ENCODE data around the gene ANGPTL3.
"Not testable (repeated sequence)": the region's sequence is repeated elsewhere in the genome, so short reads cannot be mapped to it uniquely, and the experiment has no call there.

Gene ANGPTL3, protein sequence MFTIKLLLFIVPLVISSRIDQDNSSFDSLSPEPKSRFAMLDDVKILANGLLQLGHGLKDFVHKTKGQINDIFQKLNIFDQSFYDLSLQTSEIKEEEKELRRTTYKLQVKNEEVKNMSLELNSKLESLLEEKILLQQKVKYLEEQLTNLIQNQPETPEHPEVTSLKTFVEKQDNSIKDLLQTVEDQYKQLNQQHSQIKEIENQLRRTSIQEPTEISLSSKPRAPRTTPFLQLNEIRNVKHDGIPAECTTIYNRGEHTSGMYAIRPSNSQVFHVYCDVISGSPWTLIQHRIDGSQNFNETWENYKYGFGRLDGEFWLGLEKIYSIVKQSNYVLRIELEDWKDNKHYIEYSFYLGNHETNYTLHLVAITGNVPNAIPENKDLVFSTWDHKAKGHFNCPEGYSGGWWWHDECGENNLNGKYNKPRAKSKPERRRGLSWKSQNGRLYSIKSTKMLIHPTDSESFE

DNA sequence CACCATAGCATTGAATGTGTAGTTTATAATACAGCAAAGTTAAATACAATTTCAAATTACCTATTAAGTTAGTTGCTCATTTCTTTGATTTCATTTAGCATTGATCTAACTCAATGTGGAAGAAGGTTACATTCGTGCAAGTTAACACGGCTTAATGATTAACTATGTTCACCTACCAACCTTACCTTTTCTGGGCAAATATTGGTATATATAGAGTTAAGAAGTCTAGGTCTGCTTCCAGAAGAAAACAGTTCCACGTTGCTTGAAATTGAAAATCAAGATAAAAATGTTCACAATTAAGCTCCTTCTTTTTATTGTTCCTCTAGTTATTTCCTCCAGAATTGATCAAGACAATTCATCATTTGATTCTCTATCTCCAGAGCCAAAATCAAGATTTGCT, at the start of gene ANGPTL3:
Gene ANGPTL3 (plus strand): TSS at position 240 of the 400 bp plus-strand sequence. CDS start 47 bp downstream, at position 287.
- H3K4me3 ChIP-seq (ENCODE audit: low read depth in 1 of 2, low read length in 2 of 2) = no peak within 1 kb of the TSS
- H3K9me3 ChIP-seq (ENCODE audit: control insufficient read depth in 1 of 2, low read length in 2 of 2) = no peaks in the 10 kb centered on the region
- H3K36me3 ChIP-seq (ENCODE audit: control insufficient read depth in 1 of 2, insufficient read depth in 2 of 2, low read length in 2 of 2) = peaks cover 0 to 3% of the 10 kb centered on the region in 2 donors

DNA sequence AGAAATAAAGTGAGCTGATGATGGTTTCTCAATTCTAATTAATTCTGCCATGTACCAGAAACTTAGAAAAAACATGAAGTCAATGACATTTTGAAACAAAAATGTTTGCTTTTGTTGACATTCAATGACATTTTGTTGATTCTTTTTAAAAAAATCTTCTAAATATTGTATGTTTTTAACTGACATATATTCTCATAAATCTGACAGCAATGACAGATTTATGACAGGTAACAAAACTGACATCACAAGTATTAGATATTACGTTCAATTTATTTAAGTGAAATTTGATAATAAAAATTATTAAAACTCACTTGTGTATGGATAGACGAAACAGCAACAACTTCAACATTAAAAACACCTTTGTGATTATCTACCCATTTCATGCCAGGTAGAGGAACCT, 36.0 kb upstream of the ANGPTL3 start:
- H3K36me3 ChIP-seq (ENCODE audit: control insufficient read depth in 1 of 2, insufficient read depth in 2 of 2, low read length in 2 of 2) = no peaks in the 10 kb centered on the region

More for the DNA sequence above, at the start of gene ANGPTL3:
- Histone ChIP-seq H3K27me3 (ENCODE audit: low read depth, low read length) (no peaks in the 10 kb centered on the region), H3K27ac (ENCODE audit: low read length) (no peak within 1 kb of the TSS), H3K4me1 (ENCODE audit: control insufficient read depth in 1 of 2, insufficient read depth in 2 of 2, low read length in 2 of 2) (no peaks in the 10 kb centered on the region)

DNA sequence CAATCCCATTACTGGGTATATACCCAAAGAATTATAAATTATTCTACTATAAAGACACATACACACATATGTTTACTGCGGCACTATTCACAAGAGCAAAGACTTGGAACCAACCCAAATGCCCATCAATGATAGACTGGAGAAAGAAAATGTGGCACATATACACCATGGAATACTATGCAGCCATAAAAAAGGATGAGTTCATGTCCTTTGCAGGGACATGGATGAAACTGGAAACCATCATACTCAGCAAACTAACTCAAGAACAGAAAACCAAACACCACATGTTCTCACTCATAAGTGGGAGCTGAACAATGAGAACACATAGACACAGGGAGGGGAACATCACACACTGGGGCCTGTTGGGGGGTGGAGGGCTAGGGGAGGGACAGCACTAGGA, 30.1 kb upstream of the ANGPTL3 start:
- H3K27ac ChIP-seq (ENCODE audit: low read length); H3K27me3 ChIP-seq (ENCODE audit: low read depth, low read length); H3K4me1 ChIP-seq (ENCODE audit: control insufficient read depth in 1 of 2, insufficient read depth in 2 of 2, low read length in 2 of 2); H3K9me3 ChIP-seq (ENCODE audit: control insufficient read depth in 1 of 2, low read length in 2 of 2); H3K4me3 ChIP-seq (ENCODE audit: low read depth in 1 of 2, low read length in 2 of 2); H3K36me3 ChIP-seq (ENCODE audit: control insufficient read depth in 1 of 2, insufficient read depth in 2 of 2, low read length in 2 of 2): not testable (repeated sequence)

More for the DNA sequence above, 36.0 kb upstream of the ANGPTL3 start:
- Histone ChIP-seq H3K9me3 (ENCODE audit: control insufficient read depth in 1 of 2, low read length in 2 of 2) (no peaks in the 10 kb centered on the region), H3K4me1 (ENCODE audit: control insufficient read depth in 1 of 2, insufficient read depth in 2 of 2, low read length in 2 of 2) (no peaks in the 10 kb centered on the region), H3K27ac (ENCODE audit: low read length) (no peak overlapping the region), H3K27me3 (ENCODE audit: low read depth, low read length) (no peaks in the 10 kb centered on the region), H3K4me3 (ENCODE audit: low read depth in 1 of 2, low read length in 2 of 2) (no peak overlapping the region)

DNA sequence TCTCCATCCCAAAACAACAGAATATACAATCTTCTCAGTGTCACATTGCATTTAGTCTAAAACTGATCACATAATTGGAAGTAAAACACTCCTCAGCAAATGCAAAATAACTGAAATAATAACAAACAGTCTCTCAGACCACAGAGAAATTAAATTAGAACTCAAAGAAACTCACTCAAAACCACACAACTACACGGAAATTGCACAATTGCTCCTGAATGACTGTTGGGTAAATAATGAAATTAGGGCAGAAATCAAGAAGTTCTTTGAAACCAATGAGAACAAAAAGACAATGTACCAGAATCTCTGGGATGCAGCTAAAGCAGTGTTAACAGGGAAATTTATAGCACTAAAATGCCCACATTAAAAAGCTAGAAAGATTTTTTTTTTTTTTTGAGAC, 29.4 kb upstream of the ANGPTL3 start:
- H3K27ac ChIP-seq (ENCODE audit: low read length); H3K4me3 ChIP-seq (ENCODE audit: low read depth in 1 of 2, low read length in 2 of 2); H3K9me3 ChIP-seq (ENCODE audit: control insufficient read depth in 1 of 2, low read length in 2 of 2); H3K4me1 ChIP-seq (ENCODE audit: control insufficient read depth in 1 of 2, insufficient read depth in 2 of 2, low read length in 2 of 2); H3K27me3 ChIP-seq (ENCODE audit: low read depth, low read length): not testable (repeated sequence)
- peaks cover 9 to 13% of the 10 kb centered on the region in 2 donors for H3K36me3 ChIP-seq (ENCODE audit: control insufficient read depth in 1 of 2, insufficient read depth in 2 of 2, low read length in 2 of 2)

DNA sequence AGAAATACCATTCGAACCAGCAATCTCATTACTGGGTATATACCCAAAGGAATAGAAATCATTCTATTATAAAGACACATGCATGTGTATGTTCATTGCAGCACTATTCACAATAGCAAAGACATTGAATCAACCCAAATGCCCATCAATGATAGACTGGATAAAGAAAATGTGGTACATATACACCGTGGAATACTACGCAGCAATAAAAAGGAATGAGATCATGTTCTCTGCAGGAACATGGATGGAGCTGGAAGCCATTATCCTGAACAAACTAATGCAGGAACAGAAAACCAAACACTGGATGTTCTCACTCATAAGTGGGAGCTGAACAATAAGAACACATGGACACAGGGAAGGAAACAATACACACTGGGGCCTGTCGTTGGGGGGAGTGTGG, 25.8 kb upstream of the ANGPTL3 start:
- H3K9me3 ChIP-seq (ENCODE audit: control insufficient read depth in 1 of 2, low read length in 2 of 2); H3K4me1 ChIP-seq (ENCODE audit: control insufficient read depth in 1 of 2, insufficient read depth in 2 of 2, low read length in 2 of 2); H3K27ac ChIP-seq (ENCODE audit: low read length); H3K4me3 ChIP-seq (ENCODE audit: low read depth in 1 of 2, low read length in 2 of 2); H3K27me3 ChIP-seq (ENCODE audit: low read depth, low read length): not testable (repeated sequence)
- H3K36me3 ChIP-seq (ENCODE audit: control insufficient read depth in 1 of 2, insufficient read depth in 2 of 2, low read length in 2 of 2) = peaks cover 18 to 25% of the 10 kb centered on the region in 2 donors

DNA sequence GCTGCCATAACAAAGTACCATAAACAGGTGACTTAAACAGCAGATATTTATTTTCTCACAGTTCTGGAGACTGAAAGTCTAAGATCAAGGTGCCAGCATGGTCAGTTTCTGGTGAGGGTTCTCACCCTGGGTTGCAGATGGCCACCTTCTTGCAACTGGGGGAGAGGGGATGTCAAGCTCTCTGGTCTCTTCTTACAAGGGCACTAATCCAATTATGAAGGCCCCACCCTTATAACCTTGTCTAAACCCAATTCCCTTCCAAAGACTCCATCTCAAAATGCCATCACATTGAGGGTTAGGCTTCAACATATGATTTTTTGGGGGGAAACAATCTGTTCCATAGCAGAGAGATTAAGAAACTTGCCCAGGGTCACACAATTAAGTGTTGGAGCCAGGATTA, 24.8 kb upstream of the ANGPTL3 start:
- Histone ChIP-seq H3K36me3 (ENCODE audit: control insufficient read depth in 1 of 2, insufficient read depth in 2 of 2, low read length in 2 of 2) (peaks cover 18 to 25% of the 10 kb centered on the region in 2 donors), H3K9me3 (ENCODE audit: control insufficient read depth in 1 of 2, low read length in 2 of 2) (peaks cover 0 to under 1% of the 10 kb centered on the region in 2 donors), H3K4me3 (ENCODE audit: low read depth in 1 of 2, low read length in 2 of 2) (no peak overlapping the region), H3K27ac (ENCODE audit: low read length) (no peak overlapping the region), H3K27me3 (ENCODE audit: low read depth, low read length) (no peaks in the 10 kb centered on the region), H3K4me1 (ENCODE audit: control insufficient read depth in 1 of 2, insufficient read depth in 2 of 2, low read length in 2 of 2) (no peaks in the 10 kb centered on the region)

DNA sequence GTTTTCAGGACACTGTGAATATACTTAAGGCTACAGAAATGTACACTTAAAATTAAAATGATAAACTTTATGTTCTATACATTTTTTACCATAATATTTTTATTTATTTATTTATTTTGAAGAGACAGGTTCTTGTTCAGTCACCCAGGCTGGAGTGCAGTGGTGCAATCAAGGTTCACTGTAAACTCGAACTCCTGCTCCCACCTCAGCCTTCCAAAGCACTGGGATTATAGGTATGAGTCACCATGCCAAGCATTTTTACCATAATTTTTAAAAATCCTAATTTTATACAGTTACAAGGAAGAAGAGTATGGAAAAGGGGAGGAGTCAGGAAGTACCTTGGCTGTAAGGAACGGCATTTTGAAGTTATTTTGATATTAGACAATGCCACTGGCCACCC, 23.6 kb upstream of the ANGPTL3 start:
- H3K4me3 ChIP-seq (ENCODE audit: low read depth in 1 of 2, low read length in 2 of 2) = no peak overlapping the region
- H3K27ac ChIP-seq (ENCODE audit: low read length) = no peak overlapping the region
- no peaks in the 10 kb centered on the region for H3K4me1 ChIP-seq (ENCODE audit: control insufficient read depth in 1 of 2, insufficient read depth in 2 of 2, low read length in 2 of 2)
- peaks cover 18 to 29% of the 10 kb centered on the region in 2 donors for H3K36me3 ChIP-seq (ENCODE audit: control insufficient read depth in 1 of 2, insufficient read depth in 2 of 2, low read length in 2 of 2)
- no peaks in the 10 kb centered on the region for H3K9me3 ChIP-seq (ENCODE audit: control insufficient read depth in 1 of 2, low read length in 2 of 2)
- H3K27me3 ChIP-seq (ENCODE audit: low read depth, low read length) = no peaks in the 10 kb centered on the region

DNA sequence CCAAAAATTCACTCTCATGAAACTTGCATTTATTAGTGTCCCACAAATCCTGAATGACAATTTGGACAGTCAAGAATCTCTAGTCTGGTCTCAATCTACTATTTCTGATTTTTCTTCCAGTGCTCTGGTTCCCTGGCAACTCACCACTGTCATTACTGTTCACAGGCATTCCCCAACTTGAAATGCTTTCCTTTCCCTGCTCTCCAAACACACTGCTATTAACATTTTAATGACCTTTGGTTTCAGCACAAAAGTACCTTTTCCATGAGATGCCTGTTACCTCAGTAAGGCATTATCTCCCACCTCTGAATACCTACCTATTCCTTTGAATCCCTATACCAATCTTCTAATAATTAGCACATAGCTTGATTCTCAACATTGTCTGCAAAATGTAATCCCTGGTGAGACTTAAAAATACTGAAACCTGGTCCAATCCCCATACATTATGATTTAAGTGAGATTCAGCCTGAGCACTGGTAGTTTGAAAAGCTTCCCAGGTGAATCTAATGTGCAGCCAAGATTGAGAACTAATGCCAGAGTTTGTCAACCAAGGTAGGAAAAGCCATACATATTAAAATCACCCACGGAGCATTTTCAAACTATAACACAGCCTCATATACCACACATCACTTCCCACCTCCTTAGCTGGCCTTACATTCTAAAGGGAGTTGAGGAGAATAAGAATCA, 11.7 kb upstream of the ANGPTL3 start:
- Histone ChIP-seq H3K27ac (ENCODE audit: low read length) (no peak overlapping the region), H3K4me1 (ENCODE audit: control insufficient read depth in 1 of 2, insufficient read depth in 2 of 2, low read length in 2 of 2) (no peaks in the 10 kb centered on the region), H3K9me3 (ENCODE audit: control insufficient read depth in 1 of 2, low read length in 2 of 2) (no peaks in the 10 kb centered on the region), H3K36me3 (ENCODE audit: control insufficient read depth in 1 of 2, insufficient read depth in 2 of 2, low read length in 2 of 2) (peaks cover 0 to 17% of the 10 kb centered on the region in 2 donors), H3K4me3 (ENCODE audit: low read depth in 1 of 2, low read length in 2 of 2) (no peak overlapping the region), H3K27me3 (ENCODE audit: low read depth, low read length) (no peaks in the 10 kb centered on the region)

DNA sequence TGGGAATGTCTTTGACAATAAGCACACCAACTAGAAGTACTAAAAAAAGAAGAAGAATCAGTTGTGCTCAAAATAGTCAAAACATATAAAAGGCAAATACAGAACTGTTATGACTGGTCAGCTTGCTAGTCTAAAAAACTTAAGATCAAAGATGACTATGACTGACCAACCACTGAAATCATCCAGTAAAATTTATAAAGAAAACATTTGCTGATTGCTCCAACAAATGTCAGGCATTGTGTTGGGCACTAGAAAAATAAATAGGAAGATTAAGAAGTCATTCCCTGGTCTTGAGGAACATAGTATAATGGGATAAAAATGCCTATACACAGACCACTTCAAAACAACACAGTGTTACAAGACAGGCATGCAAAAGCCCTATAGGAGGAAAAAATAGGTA, 9.3 kb upstream of the ANGPTL3 start:
- Histone ChIP-seq H3K27ac (ENCODE audit: low read length) (no peak overlapping the region), H3K4me3 (ENCODE audit: low read depth in 1 of 2, low read length in 2 of 2) (no peak overlapping the region), H3K4me1 (ENCODE audit: control insufficient read depth in 1 of 2, insufficient read depth in 2 of 2, low read length in 2 of 2) (no peaks in the 10 kb centered on the region), H3K27me3 (ENCODE audit: low read depth, low read length) (no peaks in the 10 kb centered on the region), H3K36me3 (ENCODE audit: control insufficient read depth in 1 of 2, insufficient read depth in 2 of 2, low read length in 2 of 2) (peaks cover 0 to 17% of the 10 kb centered on the region in 2 donors), H3K9me3 (ENCODE audit: control insufficient read depth in 1 of 2, low read length in 2 of 2) (no peaks in the 10 kb centered on the region)

DNA sequence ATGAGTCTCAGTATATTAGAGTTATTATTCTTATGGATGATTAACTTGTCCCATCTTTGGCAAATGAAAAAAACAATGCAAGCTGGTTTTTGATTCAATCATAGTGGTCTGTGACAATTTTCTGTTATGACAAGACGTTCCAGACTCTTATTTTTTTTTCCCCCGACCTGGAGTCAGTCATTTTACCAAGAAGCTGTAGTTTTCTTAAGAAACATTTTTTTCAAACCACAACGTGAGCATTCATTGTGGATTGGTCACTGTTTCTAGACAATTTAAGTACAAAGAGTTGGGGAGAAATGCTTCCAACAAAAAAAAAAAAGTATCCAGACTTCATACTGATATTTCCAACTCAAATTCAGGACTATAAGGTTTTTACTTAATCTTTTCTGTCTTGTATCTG, 8.0 kb upstream of the ANGPTL3 start:
- no peaks in the 10 kb centered on the region for H3K27me3 ChIP-seq (ENCODE audit: low read depth, low read length)
- H3K27ac ChIP-seq (ENCODE audit: low read length) = no peak overlapping the region
- H3K4me3 ChIP-seq (ENCODE audit: low read depth in 1 of 2, low read length in 2 of 2) = no peak overlapping the region
- peaks cover 0 to 17% of the 10 kb centered on the region in 2 donors for H3K36me3 ChIP-seq (ENCODE audit: control insufficient read depth in 1 of 2, insufficient read depth in 2 of 2, low read length in 2 of 2)
- H3K9me3 ChIP-seq (ENCODE audit: control insufficient read depth in 1 of 2, low read length in 2 of 2) = no peaks in the 10 kb centered on the region
- H3K4me1 ChIP-seq (ENCODE audit: control insufficient read depth in 1 of 2, insufficient read depth in 2 of 2, low read length in 2 of 2) = no peaks in the 10 kb centered on the region

DNA sequence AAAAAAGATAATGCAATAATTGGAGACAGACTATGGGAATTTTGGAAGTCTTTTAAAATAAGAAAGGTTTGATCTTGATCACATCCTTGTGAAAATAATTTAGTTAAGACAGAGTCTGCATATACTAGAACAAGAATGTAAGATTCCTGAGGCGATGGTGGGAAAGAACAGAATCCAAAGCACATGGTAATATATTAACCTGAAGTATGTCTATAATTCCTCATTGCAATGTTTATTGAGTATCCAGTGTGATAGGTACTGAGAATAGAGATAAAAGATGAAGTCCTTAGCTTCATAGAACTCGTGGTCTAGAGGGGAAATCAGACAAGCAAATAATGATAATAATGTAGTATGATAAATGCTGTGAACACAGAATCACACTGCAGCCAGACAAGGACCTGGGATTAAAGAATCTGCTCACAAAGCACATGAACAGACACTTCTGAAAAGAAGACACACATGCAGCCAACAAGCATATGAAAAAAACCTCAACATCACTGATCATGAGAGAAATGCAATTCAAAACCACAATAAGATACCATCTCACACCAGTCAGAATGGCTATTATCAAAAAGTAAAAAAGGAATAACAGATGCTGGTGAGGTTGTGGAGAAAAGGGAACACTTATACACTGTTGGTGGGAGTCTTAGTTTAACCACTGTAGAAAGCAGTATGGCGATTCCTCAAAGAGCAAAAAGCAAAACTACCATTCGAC, 6.9 kb upstream of the ANGPTL3 start:
- H3K27me3 ChIP-seq (ENCODE audit: low read depth, low read length) = no peaks in the 10 kb centered on the region
- no peaks in the 10 kb centered on the region for H3K4me1 ChIP-seq (ENCODE audit: control insufficient read depth in 1 of 2, insufficient read depth in 2 of 2, low read length in 2 of 2)
- H3K9me3 ChIP-seq (ENCODE audit: control insufficient read depth in 1 of 2, low read length in 2 of 2) = no peaks in the 10 kb centered on the region
- H3K27ac ChIP-seq (ENCODE audit: low read length) = no peak overlapping the region
- H3K4me3 ChIP-seq (ENCODE audit: low read depth in 1 of 2, low read length in 2 of 2) = no peak overlapping the region
- H3K36me3 ChIP-seq (ENCODE audit: control insufficient read depth in 1 of 2, insufficient read depth in 2 of 2, low read length in 2 of 2) = peaks cover 0 to 7% of the 10 kb centered on the region in 2 donors

Data from muscle layer of duodenum (tissue), 2 donors.